GM18858 (cell line): ENCODE results near the gene OLFM4.
"Not testable (repeated sequence)": the region's sequence is repeated elsewhere in the genome, so short reads cannot be mapped to it uniquely, and the experiment has no call there.

Source experiments
- ATAC-seq: cut with Tn5 transposase; IDR thresholded peaks from one replicate; pipeline ENCODE4 v1.9.1; 2021; ENCODE audit not compliant: unreplicated experiment

OLFM4 gene

DNA sequence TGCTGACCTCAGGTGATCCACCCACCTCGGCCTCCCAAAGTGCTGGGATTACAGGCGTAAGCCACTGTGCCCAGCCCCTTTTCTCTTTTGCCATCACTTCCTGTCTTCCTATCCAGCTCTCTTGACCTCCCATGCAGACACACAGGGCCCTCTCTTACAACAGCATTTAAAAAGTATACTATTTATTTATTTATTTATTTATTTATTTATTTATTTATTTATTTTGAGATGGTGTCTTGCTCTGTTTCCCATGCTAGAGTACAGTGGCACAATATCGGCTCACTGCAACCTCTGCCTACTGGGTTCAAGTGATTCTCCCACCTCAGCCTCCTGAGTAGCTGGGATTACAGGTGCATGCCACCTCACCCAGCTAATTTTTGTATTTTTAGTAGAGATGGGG lies 14.6 kb upstream of the OLFM4 start:
- not testable (repeated sequence) for ATAC-seq

DNA sequence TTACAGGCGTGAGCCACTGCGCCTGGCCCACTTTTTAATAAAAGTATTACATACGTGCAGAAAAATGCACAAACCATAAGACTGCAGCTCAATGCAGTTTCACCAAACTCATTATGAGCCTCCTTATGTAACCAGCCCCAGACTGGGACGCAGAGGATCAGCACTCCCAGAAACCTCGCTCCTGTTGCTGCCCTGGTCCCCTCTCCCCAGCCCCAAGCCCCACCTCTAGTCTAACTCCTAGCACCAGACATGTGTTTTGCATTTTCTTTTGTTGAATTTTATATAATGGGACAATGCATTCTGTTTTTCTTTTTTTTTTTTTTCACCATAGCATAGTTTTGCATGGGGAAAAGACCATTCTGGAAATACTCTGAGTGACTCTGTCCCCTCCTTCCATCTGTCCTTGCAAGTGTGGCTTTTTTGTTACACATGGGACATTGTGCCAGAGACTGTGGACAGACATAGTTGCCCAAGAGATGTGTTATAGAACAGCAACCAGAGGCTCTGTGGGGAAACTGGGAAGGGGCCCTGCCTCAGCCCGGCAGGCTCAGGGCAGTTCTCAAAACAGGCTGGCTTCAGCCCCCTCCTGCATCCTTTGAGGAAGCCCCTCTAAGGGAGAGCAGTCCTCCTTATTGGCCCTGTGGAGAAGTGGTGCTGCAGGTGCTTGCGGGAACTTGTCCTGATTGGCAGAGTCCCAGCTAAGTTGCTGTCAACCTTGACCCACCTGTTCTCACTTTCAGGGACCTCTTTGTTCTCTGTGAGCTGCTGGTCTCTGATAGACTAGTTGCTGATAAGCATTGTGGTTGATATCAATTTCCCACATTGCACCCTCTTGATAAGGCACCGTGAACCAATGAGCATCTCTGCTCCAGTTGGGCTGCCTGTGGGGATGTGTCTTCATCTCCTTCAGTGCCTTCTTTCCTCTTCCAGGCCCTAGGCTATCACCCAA lies 13.8 kb upstream of the OLFM4 start:
- no peak for ATAC-seq

DNA sequence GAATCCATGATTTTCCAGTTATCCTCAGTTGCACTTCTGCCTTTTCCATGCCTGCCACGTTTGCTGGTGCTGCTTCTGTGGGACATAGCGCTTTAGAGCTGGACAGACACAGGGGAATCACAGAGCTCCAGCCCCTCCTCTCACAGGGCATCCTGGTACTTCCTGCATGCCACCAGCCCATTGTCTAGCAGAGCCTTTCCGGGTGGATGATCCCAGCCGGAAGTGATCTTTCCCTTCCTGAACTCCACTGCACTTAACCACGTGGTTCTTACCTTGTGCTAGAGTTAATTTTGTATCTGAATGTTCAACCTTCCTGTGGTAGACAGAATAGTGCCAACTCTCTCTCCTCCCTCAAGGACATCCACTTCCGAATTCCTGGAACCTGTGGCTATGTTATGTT lies 12.6 kb upstream of the OLFM4 start:
- no peak for ATAC-seq

DNA sequence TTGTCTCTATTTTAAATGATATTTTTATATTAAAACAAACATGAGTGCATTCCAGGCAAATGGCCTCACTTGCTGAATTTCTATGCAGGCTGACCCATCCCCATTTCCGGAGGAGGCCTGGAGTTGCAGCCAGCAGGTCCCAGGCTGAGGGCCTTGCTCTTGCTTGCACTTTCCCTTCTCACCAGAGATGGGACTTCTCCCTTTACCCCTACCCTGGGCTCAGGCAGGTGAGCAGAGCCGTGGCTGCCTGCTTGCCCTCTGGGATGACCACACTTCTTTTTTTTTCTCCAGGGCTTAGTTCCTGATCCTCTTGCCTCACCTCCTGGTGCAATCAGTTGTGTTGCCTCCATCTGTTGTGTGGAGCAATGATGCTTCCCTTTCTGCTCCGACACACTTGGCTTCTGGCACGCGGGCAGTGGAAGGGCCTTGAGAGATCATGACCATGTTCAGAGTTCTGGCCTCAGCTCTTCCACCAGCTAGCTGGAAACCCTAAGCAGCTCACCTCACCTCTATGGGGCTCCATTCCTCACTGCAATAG lies 11.1 kb upstream of the OLFM4 start:
- ATAC-seq: no peak

DNA sequence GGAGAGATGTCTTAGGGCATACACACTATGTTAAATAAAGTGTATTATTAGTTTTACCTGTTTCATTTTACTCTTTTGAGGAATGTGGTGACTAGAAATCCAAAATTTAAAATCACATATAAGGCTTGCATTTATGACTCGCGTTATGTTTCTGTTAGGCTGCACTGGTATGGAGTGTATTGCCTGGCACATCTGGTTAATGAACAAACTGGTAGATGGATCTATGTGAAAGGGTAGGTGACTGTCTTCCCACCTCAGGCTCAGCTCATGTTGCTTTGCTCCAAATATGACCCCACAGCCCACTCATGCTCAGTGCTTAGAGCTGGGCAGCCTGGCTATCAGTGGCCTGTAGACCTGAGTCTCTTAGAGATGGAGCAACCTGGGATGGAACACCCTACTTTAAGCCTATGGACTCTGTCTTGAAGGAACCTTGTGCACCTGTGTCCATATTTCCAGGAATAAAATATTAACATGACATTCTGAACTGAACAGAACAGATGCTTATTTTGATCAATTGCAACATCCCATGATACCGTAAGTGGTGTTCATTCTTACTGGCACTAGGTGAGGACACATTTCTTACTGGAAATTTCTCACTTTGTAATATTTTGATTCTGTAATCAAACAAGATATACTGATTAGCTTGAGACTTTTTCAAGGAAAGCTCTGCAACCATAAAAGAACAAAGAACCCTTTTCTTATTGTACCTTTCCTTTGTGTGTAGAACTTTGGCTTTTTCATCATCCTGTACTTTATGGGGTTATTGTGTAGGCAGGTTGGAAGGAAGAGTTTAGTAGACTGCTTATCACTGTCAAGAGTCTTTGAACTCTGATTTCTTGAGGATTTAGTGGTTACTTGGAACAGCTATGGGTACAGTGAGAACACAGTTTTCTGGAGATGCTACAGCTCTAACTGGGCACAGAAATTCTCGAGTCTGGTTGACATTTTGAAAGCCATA lies 9.6 kb upstream of the OLFM4 start:
- ATAC-seq: no peak

DNA sequence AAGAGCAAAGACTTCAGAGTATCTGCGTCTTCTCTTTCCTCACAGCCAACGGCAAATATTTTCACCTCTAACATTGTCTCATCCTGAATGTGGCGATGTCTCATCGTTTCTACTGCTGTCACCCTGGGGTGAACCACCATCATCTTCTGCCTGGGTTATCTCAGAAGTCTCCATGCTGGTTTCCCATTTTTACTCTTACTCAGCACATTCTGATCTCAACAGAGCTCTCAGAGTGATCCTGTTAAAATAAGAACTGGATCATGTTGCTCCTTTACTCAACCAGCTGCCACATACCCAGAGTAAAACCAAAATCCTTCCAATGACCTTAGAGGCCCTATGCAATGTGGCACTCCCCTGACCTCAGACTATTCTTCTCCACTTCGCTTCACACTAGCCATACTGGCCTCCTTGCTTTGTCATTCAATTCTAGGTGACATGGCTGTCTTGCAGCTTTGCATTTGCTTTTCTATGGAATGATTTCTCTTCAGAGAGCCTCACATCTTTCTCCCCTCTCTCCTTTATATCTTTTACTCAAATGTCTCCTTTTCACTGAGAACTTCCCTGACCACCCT lies 7.8 kb upstream of the OLFM4 start:
- no peak for ATAC-seq

DNA sequence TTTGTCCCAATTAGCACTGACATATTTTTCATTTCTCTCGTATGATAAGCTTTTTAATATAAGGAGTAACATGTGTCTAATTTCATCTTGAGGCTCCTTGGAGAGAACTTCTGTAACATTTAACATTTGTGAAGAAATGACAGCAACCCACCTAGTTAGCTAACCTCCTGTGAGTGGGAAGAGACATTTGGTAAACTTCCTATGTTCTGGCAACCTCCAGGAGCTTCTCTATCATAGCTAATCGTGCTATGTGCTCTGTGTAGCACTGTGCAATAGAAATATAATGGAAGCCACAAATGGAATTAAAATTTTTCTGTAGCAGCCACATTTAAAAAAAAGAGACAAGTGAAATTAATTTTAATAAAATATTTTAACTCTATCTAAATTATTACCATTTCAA lies 5.4 kb upstream of the OLFM4 start:
- ATAC-seq: no peak

DNA sequence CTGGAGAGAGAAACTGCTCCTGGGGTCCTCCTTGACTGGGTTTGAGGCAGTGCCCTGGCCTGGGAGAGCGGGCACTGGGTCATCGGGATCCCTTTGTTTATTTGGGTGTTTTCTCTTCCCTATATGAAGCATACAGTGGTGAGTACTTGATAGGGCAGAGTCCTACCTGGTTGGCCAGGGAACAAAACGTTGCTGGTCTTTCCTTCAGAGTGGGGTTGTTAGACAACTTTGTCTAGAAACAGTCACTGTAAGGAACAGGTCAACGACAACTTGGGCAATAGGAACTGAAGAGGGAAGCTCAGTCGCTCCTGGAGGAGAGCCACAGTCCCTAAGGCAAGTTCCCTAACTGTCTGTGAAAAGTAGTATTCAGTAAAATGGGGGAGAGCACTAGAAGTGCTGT lies 550 bp upstream of the OLFM4 start:
- ATAC-seq: no peak

DNA sequence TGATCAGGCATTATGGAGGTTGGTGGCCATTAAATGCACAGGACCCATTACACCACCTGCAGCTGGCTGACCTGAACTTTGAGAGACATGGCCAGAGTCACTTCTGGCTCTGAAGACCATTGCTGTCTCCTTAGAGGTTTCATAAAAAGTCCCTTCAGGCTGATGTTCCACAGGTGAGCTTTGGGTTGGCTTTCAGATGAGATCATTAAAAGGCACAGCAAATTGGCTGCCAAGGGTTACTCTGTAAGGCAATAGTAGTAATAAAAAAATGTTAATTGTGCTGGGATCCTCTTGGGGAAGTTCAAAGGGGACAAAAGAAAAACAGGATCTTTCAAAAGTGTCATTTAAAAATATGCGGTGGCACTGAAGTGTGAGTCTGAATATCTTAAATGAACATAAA lies 4.2 kb downstream of the OLFM4 start:
- ATAC-seq: no peak

DNA sequence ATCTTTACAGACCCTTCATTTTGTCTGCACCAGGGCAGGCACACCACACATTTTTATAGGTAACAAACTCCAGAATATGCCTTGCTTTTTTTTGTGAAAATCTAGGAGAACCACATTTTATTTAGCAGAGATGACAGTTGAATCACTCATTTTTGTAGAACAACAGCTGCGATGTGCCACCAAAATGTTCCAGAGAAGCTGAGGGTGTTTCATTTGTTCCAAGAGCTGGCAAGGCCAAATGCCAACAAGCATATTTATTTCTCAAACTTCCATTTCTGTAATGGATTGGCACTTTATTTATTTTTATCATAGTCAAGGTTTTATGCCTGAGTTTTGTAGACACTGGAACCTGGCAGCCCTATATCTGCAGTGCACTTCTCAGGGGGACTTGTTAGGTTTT lies 10.4 kb downstream of the OLFM4 start:
- ATAC-seq: no peak

DNA sequence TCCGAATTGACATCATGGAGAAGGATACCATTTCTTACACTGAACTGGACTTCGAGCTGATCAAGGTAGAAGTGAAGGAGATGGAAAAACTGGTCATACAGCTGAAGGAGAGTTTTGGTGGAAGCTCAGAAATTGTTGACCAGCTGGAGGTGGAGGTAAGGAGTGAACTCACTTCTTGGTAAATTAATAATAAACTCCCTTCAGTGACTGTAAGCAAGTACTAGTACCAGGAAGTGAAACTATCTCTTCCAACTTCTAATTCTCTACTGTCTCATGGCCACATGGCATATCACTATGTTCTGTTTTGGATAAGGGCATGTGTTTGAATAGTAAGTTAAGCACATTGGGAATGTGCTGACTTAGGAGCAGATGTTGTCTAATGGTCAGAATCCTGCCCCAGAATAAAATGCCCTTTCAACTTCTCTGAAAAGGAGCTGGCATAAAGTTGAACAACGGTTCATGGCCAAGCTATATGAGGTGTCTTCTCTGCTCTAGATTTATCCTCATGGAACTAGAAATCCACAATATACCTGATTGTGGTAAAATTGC lies 13.4 kb downstream of the OLFM4 start:
- ATAC-seq: no peak

DNA sequence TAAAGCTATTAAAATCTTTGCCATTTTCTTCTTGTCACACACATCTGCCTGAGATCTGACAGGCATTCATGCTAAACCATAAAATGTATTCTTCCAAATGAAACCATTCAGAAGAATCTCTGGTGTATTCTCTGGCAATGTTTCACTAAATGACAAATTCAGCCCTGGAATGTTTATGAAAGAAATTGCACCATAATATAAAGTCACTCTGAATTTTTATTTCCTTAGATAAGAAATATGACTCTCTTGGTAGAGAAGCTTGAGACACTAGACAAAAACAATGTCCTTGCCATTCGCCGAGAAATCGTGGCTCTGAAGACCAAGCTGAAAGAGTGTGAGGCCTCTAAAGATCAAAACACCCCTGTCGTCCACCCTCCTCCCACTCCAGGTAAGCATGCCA lies 14.3 kb downstream of the OLFM4 start:
- no peak for ATAC-seq

DNA sequence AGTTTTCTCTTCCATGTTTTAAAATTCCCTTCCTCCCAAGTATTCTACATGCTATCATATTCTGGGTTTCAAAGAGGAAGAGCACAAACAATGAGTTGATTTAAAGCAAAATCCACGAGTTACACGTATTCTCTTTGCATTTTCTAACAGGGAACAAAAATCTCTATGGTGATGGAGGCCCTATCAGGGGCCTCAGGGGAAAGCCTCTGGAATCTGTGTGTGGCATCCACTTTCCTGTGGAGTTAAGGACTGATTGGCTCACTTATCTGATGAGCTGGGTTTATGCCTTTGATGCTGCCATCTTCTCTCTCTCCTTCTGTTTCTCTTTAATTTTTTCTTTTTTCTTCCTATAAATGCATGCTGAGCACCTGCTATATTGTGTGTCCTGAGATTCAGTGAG lies 14.8 kb downstream of the OLFM4 start:
- no peak for ATAC-seq

DNA sequence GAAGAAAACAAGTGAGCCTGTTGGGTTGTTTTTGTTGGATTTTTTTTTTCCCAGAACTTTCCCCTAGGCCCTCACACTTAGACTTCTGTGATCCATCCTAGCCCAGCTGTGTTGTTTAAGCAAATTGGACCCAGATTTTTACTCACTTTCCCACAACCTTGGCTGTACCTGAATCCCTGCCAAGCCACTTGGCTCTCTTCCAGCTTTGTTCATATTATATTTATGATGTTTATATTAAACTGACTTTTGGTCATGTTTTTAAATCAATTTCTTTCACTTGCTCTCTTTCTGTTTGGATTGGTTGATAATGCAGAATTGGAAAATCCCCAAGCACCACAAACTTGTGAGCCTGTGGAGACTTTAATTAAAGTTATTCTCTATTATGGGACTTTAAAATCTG lies 16.6 kb downstream of the OLFM4 start:
- ATAC-seq: no peak

DNA sequence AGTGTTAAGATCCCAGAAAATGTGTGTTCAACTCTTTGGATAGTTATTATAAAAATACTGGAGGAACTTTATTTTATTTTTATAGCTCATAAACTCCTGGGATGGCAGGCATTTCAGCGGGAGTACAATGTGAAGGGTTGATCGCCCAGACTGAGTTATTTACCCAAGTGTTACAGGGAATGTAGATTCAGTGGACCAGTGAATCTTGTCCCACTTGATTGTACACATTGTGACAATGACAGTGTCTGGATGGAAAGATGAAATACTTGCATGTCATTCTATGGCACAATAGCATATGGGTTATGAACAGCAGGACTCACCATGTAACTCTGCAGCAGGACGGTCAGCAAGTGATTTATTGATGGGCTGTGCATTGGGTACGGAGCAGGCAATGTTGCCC lies 20.3 kb downstream of the OLFM4 start:
- ATAC-seq: no peak

DNA sequence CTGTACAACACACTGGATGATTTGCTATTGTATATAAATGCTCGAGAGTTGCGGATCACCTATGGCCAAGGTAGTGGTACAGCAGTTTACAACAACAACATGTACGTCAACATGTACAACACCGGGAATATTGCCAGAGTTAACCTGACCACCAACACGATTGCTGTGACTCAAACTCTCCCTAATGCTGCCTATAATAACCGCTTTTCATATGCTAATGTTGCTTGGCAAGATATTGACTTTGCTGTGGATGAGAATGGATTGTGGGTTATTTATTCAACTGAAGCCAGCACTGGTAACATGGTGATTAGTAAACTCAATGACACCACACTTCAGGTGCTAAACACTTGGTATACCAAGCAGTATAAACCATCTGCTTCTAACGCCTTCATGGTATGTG lies 21.5 kb downstream of the OLFM4 start:
- ATAC-seq: no peak

DNA sequence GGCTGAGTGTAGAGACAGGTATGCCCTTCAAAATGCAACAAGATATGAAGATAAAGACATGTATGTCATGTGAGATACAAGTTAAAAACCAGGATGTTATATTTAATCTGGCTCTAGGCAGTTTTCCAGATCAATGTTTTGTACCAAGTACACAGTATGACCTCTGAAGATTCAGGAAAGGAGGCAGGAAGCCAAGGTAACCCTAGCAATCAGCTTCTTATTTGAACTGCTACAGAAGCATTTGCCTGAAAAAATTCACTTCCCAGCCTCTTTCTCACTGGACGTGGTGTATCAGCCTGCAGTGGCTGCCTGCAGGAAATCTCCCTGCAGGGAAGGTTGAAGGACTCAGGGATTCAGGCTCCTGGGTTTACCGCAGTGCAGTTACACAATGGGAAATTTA lies 24.1 kb downstream of the OLFM4 start:
- ATAC-seq: no peak

DNA sequence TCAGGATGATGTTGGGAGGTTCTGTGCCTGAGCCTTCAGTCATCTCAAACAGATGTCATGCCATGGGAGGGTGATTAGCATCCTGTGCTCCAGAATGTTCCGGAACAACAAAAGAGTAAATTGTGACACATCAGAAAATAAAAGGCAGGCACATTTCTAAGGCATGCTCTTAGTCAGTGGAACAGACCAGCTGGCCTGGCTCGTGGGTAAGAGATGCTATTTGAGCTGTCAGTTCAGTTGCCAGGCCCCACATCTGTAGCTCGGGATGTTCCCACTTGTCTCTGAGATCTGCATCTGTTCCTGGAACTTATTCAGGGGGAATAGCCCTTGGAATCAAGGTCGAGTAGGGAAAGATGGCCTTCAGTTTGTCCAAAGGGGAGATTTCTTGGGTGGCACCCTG lies 26.0 kb downstream of the OLFM4 start:
- ATAC-seq: no peak

DNA sequence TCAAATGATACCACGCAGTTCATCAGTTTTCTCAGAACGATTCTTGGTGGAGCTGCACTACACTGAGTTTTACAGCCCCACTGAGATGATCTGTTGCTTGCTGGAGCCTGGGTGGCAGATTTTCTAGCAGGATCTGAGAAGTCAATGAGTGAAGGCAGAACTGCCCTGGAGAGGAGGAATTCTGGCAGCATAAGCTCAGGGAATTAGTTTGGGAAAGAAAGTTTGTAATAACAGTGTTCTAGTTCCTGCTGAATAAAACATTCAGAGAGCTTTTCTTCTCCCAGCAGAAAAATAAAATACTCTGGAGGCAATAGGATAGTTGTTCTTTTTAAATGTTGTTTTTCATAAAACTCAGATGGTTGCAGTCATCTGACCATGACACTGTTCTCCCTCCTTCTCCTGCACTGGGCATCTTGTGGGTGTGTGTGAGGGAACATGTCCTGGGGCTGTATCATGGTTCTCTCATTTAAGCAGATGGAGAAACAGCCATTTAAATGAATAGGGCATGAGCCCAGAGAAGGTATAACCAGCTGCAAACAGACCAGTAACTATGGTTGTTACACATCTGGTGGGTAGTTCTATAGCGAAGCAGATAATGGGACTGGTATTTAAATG lies 29.6 kb downstream of the OLFM4 start:
- ATAC-seq: no peak

DNA sequence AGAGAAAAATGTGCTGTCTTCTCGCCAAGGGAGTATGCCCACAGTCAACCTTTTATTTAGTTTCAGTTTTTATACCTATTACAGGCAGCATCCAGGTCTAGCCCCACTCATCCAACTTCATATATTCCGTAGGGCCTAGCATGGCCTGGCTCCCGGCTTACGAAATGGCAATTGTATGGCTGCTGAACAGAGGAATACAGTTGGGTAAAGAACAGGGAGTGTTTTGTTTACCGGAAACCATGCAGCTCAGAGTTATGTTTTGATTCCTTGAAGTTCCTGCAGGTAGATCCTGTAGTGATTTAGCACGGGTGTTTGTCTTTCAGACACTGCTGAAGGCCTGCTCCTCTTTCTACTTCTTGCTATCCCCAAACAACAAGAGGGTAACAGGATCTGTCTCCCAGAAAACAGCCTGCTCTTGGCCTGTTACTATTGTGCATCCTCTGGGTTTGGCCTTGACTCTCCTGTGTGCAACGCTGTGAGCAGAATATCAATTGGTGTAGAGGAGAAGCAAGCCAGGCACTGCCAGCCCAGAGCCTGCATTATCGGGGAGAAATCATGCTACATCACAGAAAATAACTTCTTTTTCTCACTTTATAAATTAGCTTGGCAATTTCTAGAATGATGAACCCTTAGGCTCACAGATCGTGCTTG lies 32.4 kb downstream of the OLFM4 start:
- ATAC-seq: no peak
